Glomerular endothelial cell (primary cell): ENCODE data around the gene TM4SF5. TPM values are rescaled to one million over a fixed set of nuclear protein-coding genes. Genes with fewer than 3 reads are reported as not detected.

Experiments
- DNase-seq: peaks from one replicate; pipeline ENCODE4 v3.0.0-alpha.2; 2011; ENCODE audit warnings: low read depth, low spot score; ENCODE audit errors: extremely low read depth
- total RNA-seq: library from RNA; depleted of rRNA; stranded (reverse); fragments of >200 nt; gene quantifications from 2 replicates; pipeline ENCODE4 v1.2.3, GENCODE V29; 2015

The TM4SF5 gene
- total RNA-seq, 1 donor from 2014 or later, result not detected

- no peak for DNase-seq
Measured at GRCh38 chr17:4744999-4745969, 26.4 kb upstream of the TM4SF5 start.

DNA sequence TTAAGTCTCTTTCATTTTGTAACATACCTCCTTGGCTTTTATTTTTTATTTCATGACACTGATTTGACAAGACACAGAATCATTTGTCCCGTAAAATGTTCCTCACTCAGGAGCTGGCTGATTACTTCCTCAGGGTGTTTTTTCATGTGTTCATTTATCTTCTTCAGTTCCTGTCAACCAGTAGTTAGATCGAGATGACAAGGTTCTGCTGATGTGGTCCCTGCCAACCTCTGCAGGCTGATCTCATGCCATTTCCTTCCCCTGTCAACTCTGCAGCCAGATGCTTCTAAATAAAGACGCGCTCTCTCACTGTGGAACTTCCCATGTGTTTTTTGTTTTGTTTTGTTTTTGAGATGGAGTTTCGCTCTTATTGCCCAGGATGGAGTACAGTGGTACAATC, 23.8 kb upstream of the TM4SF5 start:
- no peak for DNase-seq

GRCh38 chr17:4748686-4749085, 23.0 kb upstream of the TM4SF5 start:
- no peak for DNase-seq

- DNase-seq, result no peak
Measured at GRCh38 chr17:4750606-4751005, 21.1 kb upstream of the TM4SF5 start.

GRCh38 chr17:4751932-4752331, 19.8 kb upstream of the TM4SF5 start:
- no peak for DNase-seq

- DNase-seq, result no peak
Measured at GRCh38 chr17:4753392-4753791, 18.3 kb upstream of the TM4SF5 start.

GRCh38 chr17:4759776-4760236, 11.9 kb upstream of the TM4SF5 start:
- no peak for DNase-seq

- no peak for DNase-seq
Measured at GRCh38 chr17:4764595-4764994, 7.1 kb upstream of the TM4SF5 start.

DNA sequence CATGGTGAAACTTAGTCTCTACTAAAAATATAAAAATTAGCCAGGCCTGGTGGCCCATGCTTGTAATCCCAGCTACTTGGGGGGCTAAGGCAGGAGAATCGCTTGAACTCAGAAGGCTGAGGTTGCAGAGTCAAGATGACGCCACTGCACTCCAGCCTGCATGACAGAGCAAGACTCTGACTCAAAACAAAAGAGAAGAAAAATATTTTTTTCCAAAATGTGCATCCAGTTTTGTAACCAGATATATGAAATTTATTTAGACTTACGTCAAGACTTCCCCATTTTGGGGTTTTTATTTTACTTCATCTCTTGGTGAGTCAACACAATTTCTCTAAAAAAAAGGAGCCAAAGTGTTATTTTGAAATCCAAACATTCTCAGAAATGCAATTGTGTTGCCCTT, 5.5 kb upstream of the TM4SF5 start:
- DNase-seq, result no peak

DNA sequence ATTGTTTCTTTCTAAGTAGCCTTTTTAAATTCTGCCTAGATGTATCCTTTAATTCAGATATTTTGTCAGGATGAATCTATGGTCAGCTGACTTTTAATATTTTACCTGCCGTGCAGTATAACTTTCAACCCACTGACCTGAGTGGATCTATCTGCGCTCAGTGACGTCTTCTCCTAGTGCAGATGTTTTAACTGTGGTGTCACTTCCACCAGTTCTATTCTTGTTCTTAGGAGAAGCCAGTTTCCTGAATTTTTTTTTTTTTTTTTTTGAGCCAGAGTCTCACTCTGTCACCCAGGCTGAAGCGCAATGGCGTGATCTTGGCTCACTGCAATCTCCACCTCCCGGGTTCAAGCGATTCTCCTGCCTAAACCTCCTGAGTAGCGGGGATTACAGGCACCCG, 5.0 kb upstream of the TM4SF5 start:
- DNase-seq, result no peak

DNA sequence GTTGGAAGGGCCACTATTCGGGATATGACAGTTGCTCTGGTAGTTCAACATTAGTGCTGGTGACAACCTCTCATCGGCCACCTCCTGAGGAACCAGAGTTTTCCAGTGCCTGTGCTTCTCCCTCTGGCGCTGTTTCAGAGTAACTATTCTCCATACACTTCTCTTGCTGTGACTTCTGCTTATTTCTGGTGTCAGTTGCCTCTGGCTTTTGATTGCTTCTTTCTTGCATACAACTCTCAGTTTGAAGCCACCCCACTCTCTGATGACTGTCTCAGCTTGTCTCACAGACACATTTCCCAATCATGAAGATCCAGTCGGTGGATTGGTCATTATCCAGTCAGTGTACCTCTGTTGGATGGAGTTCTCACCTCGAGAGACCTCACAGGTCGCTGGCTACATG, 3.4 kb upstream of the TM4SF5 start:
- DNase-seq, result no peak

GRCh38 chr17:4769628-4770027, 2.1 kb upstream of the TM4SF5 start:
- no peak for DNase-seq

GRCh38 chr17:4772235-4772613, 538 bp downstream of the TM4SF5 start:
- no peak for DNase-seq

GRCh38 chr17:4777969-4778760, 6.5 kb downstream of the TM4SF5 start:
- DNase-seq, result no peak

GRCh38 chr17:4780325-4780955, 8.8 kb downstream of the TM4SF5 start:
- DNase-seq, result no peak

- DNase-seq, result no peak
Measured at GRCh38 chr17:4782652-4783051, 11.0 kb downstream of the TM4SF5 start.

GRCh38 chr17:4785311-4786105, 13.8 kb downstream of the TM4SF5 start:
- no peak for DNase-seq

- DNase-seq, result no peak
Measured at GRCh38 chr17:4786106-4786511, 14.4 kb downstream of the TM4SF5 start, which contains the start of gene VMO1. TSS of gene VMO1 (minus strand) at chr17:4786364. CDS start at chr17:4786352, 12 bp downstream.

DNA sequence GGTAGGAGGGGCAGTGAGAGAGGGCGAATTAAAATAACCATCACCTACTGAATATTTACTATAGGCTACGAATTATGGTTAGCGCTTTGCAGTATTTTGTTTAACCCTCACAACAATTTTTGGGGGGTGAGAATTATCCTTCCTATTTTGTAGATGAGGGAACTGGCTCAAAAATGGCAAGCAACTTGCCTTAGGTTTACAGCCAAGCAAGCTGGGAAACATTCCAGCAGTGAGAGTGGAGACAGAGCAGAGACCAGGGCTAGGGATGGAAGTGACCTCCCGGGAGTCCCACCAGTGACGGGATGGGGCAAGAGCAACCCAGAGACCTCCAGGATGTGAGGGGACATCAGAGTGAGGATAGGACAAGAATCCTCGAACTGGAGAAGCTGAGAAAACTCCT, 14.8 kb downstream of the TM4SF5 start:
- no peak for DNase-seq

DNA sequence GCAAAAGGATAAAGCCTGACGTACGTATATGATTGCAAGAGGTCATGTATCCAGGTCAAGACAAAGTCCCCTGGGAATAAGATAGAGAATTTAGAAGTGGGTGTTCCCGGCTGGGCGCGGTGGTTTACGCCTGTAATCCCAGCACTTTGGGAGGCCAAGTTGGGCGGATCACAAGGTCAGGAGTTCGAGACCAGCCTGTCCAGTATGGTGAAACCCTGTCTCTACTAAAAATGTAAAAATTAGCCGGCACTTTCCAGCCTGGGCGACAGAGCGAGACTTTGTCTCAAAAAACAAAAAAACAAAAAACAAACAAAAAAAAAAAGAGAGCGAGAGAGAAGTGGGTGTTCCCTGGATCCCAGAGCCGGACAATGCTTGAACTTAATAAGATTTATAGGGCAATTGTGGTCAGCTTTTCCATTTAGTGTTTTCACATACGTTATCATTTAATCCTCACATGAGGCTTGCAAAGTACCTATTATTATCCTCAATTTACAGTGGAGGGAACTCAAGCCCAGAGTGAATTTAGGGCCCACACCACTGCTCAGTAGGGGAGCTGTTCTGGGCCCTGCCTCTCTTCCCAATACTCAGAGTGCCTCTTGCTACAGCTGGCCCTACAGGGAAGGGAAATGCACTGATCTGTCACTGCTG, 16.6 kb downstream of the TM4SF5 start:
- DNase-seq, result no peak
